Stimulated activated CD8-positive, alpha-beta memory T cell treated with anti-CD3 and anti-CD28 coated beads, Interleukin-15, amount 100 ng/mL, for 48 hours (primary cell): ENCODE measurements around the gene YPEL1.
"Not testable (repeated sequence)": the region's sequence is repeated elsewhere in the genome, so short reads cannot be mapped to it uniquely, and the experiment has no call there.

Experiments
- DNase-seq, 2 donors: peaks; one replicate each; pipeline ENCODE4 v3.0.0-alpha.2; 2020; ENCODE audit warnings: low read depth in 2 of 2

Gene YPEL1

DNA sequence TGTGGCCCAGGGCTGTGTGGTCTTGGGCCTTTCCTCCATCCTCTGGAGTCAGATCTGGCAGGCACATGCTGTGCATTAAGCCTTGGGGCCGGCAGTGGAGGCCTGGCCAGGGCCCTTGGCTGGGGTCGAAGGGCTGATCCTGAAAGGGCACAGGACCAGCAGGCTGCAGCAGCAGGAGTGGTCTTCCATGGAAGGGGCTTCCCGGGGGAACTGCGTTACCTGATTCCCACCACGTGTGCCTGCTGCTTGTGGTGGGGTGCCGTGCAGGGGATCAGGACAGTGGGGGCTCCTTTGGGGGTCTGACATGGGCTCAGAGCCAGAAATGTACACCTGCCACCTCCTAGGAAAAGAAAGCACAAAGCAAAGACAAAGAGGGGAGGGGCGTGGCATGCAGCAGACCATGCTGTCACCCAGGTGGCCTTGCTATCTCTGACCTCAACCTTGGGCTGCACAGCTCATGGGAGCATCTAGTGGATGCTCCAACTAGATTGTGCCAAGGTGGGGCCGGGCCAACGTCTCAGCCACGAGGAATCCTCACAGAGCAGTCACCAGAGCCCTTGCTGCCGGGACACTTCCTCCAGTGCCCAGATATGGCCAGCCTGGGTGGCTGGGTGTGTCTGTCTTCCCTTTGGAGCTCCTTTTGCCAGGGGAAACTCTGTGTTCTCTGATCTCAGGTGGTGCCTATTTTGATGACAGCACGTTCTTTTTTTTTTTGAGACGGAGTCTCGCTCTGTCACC lies 17.9 kb upstream of the YPEL1 start:
- DNase-seq: no peak

DNA sequence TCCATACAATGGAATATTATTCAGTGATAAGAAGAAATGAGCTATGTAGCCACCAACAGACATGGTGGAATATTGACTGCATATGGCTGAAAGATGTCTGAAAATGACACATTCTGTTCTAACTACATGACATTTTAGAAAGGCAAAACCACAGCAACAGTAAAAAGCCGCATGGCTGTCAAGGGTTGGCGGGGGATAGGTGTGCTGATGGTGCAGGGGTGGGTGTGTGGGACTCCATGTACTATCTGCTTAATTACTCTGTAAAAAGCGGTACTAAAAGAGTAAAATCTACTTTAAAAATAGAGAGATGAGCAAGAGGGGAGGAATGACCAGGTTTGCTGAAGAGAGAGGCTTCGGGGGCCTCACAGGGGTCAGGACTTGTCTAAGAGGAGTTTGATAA lies 16.7 kb upstream of the YPEL1 start:
- no peak for DNase-seq

DNA sequence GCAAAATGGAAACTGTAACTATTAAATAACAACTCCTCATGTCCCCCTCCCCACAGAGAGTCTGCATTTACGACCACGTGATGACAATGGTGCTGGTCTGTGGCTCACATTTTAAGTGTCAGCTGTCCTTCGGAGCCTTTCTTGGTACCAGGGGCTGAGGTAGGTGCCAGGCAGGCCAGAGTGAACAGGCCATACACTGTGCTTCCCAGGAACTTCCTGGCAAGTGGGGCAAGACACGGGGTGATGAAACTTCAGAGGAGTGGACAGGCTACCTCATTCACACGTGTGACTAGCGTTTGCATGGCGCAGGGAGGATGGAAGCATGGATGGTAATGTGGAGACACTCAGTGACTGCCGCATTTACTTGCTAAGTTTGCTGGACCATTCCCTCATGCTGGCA lies 10.4 kb upstream of the YPEL1 start:
- DNase-seq: no peak

DNA sequence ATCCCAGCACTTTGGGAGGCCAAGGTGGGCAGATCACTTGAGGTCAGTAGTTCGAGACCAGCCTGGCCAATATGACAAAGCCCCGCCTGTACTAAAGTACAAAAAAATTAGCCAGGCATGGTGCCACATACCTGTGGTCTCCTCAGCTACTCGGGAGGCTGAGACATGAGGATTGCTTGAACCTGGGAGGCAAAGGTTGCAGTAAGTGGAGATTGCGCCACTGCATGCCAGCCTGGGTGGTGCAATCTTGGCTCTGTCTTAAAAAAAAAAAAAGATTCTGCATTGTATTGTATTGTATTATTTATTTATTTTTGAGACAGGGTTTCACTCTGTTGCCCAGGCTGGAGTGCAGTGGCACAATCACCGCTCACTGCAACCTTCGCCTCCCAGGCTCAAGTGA lies 9.3 kb upstream of the YPEL1 start:
- not testable (repeated sequence) for DNase-seq

DNA sequence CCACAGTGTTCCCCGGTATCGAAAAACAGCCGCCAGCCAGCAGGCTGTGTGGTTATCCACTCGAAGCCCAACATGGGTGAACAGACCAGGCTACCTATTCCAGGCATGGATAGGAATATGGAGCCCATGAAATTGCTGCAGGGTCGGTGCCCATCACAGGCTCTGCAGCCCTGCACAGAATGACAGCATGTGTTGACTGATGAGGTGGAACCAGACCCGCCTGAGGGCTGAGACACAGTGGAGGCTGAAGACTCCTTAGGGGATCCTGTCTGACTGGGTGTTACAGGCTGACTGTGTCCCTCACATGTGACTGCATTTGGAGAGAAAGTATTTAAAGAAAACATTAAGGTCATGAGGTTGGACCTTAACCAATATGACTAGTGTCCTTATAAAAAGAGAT lies 6.2 kb upstream of the YPEL1 start:
- DNase-seq: no peak

DNA sequence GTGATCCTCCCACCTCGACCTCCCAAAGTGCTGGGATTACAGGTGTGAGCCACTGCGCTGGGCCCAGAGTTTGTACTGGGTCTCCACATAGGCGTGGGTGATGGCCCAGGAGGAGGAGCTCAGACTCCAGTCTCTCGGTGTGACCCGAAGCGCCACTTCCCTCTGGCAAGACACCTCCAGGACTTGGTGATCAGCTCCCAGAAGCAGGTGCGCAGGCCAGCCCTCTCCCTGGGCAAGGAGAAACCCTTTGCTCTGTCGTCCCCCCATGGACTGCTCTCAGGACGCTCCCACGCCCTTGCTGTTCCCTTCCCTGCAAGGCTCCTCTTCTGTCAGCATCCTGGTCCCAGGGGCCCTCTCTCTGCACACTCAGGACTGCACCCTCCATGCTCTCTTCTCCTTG lies 5.5 kb upstream of the YPEL1 start:
- no peak for DNase-seq

DNA sequence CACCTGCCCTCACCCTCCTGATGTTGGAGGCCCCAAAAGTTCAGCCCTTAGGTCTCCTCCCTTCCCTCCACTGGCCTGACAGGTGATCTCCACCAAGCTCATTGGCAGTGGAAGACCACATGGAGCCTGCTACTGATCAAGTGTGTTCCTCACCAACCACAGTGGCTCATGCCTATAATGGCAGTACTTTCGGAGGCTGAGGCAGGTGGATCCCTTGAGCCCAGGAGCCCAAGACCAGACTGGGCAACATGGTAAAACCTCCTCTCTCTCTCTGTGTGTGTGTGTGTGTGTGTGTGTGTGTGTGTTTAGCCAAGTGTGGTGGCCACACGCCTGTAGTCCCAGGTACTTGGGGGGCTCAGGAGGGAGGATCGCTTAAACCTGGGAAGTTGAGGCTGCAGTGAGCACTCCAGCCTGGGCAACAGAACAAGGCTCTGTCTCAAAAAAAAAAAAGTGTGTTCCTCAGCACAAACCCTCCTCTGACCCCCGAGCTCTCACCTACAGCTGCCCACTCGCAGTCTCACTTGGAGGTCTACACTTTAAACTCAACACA lies 4.3 kb upstream of the YPEL1 start:
- DNase-seq: no peak

DNA sequence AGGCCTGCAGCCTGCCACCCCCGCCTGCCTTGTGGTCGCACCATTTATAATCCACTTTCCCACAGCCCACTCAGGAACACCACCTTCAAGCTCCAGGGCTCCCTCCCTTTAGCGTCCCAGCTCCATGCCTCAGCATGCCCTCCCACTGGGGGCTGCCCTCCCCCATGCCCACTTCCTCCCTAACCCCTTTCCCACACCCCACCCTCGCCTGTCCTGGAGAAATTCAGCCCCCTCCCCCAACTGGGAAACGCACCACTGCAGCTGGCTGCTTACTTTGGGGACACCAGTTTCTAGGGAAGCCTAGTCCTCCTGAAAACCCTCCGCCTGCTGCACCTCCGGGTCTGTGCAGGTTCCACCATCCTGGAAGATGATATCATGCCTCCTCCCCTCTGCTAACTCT lies 3.4 kb upstream of the YPEL1 start:
- DNase-seq: no peak

DNA sequence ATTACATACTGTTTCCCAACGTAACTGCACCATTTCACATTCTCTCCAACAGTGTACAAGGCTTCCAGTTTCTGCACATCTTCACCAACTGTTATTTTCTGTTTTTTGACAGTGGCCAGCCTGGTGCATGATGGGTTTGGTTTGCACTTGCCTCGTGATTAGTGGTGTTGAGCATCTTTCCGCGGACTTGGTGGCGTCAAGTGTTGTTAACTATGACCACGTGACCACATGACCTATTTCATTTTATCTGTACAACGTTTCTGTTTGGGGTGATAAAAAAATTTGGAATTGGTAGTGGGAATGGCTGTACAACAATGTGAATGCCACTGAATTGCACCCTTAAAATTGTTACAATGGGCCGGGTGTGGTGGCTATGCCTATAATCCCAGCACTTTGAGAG lies 2.5 kb upstream of the YPEL1 start:
- no peak for DNase-seq

DNA sequence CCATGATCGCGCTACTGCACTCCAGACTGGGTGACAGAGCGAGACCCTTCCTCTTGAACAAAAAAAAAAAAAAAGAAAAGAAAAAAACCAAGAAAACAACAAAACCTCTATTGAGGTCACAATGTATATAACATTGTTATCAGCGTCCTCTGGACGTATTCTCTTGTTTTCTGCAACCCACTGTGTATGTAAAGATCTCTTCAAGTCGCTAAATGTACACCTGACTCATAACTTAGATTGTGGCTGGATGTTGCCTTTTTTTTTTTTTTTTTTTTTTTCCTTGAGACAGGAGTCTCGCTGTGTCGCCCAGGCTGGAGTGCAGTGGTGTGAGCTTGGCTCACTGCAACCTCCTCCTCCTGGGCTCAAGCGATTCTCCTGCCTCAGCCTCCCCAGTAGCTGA lies 1.4 kb upstream of the YPEL1 start:
- no peak for DNase-seq

DNA sequence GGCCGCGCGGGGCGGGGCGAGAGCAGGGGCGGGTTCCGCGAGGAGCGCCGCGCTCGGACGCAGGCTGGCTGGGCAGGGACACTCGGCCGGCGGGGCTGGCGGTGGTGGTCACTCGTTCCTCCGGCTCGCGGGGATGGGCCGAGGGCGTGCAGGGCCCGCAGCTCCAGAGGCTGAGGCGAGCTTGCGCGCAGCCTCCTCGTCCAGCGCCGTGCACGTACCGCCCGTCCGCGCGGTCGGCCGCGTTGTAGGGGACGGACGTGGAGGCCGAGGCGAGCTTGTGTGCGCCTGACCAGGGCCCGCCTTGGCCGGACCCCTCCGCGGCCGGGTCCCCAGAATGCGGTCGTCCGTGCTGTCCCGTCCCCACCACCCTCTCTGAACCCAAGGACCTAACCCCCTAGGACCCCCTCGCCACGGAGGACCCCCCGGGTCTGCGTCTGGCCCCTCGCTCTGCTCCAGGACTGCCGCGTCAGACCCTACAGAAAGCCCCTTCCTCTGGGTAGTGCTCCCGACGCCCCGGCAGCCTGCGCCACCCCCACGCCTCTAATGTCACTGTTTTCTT lies 569 bp upstream of the YPEL1 start:
- DNase-seq: no peak

DNA sequence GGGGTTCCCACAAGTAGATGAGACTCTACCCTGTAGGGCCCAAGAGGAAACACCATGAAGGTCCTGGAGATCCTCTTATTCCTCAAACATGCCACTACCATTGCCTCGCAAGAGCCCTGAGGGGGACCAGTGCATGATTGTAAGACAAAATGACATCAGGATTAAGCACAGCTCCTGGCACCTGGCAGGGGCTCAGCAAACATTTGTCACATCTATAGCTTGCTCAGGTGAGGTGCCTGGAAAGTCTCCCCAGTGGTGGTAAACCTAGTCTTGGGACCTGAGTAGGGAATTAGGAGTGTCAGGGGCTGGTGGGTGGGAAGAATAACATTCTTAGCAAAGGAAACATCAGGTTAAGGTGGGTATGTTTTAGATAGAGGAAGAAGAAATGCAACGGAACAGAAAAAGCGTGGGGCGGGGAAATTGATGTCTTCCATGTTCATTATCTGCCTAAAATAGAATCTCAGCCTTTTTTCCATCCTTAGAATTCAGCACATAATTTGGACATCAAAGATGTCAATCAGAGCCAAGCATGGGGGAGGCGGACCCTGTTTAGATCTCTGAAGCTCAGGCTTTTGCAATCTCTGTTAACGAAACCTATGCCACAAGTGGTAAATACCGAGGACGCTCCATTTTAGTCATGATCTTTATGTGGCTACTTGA lies 924 bp downstream of the YPEL1 start:
- no peak for DNase-seq

DNA sequence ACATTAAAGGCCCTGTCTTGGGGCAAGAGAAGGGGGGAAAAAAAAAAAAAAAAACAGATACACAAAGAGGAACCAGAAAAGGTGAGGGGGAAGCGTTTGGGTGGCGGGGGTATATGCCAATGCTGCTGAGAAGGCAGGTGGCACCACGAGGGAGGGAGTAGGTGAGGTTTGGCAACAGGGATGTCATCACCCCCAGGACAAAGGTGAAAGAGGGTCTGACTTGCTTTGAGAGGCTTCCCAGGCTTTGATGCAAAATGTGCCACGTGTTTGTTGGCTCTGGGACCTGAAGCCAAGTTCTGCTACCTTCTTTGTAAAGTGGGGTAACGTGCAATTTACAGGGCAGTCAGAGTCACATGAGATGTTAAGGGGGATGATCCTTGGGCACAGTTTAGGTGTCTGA lies 4.1 kb downstream of the YPEL1 start:
- no peak for DNase-seq

DNA sequence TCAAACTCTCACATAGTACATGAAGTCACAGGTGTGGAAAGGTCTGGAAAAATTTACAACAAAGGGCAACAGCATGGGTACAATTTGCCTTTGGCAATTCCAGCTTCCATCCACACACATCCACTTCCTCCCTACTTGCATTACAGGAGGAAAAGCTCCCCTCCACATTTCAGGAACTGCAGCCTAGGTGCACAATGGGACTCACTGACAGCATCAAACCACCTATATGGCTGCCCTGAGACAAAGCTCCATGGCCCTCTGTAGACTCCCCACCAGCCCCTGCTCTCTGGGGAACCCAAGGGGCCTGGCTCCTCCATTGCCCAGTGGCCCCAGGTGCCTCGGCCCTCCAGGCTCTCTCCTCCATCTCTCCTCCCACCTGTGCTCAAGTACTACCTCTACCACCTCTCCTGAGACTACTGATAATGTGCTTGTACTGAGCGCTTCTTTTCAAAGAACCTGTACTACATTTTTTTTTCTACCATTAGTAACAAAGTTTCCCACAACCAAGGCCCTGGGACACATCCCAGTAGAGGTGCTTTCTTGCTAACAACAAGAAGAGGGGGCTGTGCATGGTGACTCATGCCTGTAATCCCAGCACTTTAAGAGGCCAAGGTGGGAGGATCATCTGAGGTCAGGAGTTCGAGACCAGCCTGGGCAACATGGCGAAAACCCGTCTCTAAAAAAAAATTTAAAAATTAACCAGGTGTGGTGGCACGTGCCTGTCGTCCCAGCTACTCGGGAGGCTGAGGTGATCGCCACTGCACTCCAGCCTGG lies 4.9 kb downstream of the YPEL1 start:
- DNase-seq: no peak

DNA sequence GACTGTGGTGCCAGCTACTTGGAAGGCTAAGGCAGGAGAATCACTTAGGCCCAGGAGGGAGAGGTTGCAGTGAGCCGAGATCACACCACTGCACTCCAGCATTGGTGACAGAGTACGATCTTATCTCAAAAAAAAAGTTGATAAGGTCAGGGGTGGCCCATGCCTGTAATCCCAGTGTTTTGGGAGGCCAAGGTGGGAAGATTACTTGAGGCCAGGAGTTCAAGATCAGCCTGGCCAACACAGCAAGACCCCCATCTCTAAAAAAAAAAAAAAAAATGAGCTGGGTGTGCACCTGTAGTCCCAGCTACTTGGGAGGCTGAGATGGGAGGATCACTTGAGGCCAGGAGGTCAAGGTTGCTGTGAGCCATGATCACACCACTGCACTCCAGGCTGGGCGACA lies 6.4 kb downstream of the YPEL1 start:
- not testable (repeated sequence) for DNase-seq

DNA sequence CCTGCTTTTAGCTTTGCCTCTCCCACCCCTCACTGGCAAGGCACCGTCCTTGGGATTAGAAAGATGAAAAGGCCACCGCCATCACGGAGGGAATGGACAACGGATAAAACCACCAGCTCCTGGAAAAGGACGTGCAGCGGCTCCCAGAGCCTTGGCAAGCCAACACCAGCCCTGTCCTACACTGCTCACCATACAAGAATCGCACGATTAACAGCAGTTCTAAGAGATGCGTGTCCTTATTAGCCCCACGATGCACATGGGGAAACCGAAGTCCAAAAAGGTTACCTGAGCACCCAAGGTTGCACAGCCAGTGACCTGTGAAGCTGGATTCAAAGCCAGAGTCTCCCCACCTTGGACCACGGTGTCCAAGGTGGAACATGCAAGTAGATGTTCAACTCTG lies 7.3 kb downstream of the YPEL1 start:
- no peak for DNase-seq

DNA sequence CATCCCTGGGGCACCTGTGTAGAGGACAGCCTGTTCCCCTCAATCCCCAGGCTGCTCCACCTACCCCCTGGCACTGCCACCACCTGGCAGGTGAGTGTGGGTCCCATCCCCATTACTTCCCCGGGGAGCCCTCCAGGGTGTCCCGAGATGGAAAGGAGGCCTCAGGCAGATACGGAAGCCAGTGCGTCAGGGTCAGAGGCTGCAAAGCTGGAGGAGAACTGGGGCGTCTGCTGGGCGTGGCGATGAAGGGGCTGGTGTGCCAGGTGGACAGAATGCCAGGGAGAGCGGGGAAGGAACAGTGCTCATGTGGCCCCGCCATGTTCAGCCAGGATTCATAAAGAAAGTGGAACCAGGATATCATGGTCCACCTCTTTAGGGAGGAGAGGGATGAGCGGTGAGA lies 7.8 kb downstream of the YPEL1 start:
- no peak for DNase-seq

DNA sequence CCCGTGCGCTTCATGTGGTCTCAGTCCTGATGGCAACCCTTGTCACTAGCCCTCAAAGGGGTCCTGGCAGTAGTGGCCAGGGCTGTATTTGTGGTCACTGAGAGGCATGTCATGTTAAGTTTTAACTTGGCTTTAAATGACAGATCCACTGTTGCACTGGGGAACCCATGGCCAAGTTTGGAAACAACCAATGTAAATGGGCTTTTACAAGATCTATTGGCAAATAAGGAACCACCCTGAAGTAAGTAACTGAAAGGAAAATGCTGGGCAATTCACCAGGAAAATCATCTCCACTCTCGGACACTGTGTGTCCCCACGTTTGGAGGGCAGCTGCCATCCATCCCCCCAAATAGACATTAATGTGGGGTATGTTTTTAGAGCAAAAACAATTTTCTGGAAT lies 8.4 kb downstream of the YPEL1 start:
- DNase-seq: no peak

DNA sequence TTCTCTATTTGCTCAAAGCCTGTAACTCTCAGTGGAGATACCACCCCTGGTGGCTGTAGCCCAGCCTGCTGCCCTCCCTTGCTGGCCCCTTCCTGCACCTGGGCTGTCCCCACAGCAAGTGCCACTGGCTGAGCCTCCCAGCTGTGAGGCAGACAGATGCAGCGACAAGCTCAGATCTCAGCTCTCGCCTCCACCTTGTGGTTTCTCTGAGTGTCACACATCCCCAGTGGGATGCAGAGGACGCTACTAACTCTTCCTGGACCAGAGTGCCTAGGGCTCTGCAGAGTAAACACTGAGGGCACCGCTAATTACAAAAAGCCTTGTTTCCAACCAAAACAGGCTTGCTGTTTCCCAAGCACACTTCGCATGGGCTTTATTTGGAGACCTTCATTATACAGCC lies 8.9 kb downstream of the YPEL1 start:
- DNase-seq: peak in 1 of 2 donors; percentile 30

DNA sequence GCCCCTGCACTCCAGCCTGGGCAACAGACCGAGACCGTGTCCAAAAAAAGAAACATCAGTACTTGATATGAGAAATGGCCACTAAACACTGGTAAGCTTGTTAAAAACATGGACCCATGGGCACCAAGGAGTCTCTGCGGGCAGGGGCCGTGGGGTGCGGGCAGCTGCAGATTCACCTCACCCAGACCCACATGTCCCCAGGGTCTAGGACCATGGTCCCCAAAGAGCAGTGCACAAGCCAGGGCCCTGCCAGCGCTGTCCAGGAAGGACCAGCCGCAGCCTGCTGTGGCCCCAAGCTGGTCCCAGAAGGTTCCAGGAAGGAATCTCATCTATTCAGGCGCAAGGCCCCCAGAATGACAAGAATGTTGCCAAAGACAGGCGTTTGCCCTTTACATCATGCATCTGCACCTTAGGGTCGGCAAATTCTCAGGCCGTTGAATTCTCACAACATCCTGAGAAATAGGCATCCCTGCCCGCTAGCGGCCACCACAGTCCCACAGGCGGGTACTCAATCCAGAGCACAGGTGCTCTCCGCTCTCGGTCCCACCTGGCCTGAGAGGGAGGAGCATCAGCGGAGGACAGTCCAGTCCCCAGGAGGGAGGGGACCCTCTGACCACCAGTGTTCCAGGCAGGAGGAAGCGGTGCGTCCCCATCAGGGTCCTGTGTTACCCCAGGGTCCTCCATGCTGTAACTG lies 9.5 kb downstream of the YPEL1 start:
- DNase-seq: no peak

DNA sequence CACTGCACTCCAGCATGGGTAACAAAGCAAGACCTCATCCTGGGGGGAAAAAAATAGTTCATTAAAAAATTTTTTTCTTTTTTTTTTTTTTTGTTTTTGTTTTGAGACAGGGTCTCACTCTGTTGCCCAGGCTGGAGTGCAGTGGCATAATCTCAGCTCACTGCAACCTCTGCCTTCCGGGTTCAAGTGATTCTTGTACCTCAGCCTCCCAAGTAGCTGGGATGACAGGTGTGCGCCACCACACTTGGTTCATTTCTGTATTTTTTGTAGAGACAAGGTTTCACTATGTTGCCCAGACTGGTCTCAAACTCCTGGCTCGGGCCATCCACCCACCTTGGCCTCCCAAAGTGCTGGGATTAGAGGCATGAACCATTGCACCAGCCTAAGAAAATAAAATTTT lies 11.1 kb downstream of the YPEL1 start:
- not testable (repeated sequence) for DNase-seq
